HG02571 (cell line): ENCODE data around the gene PSTK.

Source experiments
- ATAC-seq: cut with Tn5 transposase; IDR thresholded peaks from one replicate; pipeline ENCODE4 v1.9.1; 2021; ENCODE audit warnings: mild to moderate bottlenecking, moderate library complexity; ENCODE audit not compliant: unreplicated experiment

PSTK gene

DNA sequence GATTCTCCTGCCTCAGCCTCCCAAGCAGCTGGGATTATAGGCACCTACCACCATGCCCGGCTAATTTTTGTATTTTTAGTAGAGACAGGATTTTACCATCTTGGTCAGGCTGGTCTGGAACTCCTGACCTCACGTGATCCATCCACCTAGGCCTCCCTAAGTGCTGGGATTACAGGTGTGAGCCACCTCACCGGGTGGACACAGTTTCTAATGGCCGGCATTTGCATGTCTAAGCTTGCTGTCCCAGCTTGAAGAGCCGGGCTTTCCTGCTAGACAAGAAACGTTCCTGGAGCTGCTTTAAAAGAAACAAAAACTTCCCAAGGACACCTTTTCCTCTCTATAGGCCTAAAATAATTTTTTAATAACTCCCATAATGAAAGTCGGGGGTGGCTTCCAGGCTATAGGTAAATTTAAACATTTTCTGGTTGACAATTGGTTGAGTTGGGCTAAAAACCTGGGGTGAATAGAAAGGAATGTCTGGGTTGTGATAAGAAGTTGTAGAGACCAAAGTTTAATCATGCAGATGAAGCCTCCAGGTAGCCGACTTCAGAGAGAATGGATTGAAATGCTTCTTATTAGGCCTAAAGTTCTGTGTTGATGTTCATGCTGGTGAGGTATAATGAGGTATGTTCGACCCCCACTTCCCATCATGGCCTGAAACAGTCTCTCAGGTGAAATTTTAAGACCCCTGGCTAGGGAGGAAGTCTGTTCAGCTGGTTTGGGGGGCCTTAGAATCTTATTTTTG, 37.4 kb downstream of the PSTK start:
- ATAC-seq = no peak

GRCh38 chr10:123018531-123018930, 38.3 kb downstream of the PSTK start:
- no peak for ATAC-seq

GRCh38 chr10:123019264-123019663, 39.1 kb downstream of the PSTK start:
- ATAC-seq = no peak

- no peak for ATAC-seq
Observed at GRCh38 chr10:123019941-123020703, 39.9 kb downstream of the PSTK start.

- no peak for ATAC-seq
Observed at GRCh38 chr10:123021517-123021916, 41.3 kb downstream of the PSTK start.

- no peak for ATAC-seq
Observed at GRCh38 chr10:123024540-123024939, 44.3 kb downstream of the PSTK start.

DNA sequence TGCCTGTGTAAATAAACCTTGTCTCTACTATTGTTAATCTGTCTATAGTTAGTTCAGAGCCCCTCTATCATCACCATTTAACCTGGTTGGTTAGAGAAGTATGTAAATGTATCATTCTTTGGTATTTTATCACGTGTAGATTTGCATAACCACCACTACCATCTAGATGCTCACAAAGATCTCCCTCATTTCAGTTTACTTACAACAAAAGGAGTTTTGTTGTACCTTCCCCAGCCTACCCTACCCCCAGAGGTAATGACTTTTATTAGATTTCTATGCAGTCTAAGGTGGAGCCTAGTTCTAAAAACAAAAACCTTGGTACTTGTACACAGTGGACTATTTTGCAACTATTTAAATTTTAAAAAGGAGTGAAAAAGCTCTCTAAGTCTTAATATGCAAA, 46.1 kb downstream of the PSTK start:
- ATAC-seq = no peak

DNA sequence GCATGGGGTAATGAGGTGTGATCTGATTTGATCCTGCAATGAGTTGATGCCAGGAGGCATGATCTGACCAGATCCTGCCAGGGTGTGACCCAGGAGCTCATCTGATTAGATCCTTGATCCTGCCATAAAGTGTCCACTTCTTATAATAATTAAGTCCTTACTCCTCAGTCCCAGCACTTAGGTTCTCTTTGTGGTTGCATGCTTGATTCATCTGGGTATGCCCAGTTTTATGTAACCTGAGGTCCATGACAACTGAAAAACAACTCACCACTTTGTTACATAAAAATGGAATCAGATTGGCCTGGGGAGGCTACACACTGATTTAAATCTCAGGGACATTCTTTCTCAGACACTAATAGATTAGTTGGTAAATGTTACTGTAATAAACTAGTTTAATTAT, 47.7 kb downstream of the PSTK start:
- no peak for ATAC-seq

- ATAC-seq = no peak
Observed at GRCh38 chr10:123031124-123031523, 50.9 kb downstream of the PSTK start.

GRCh38 chr10:123034332-123034731, 54.1 kb downstream of the PSTK start:
- ATAC-seq = no peak

GRCh38 chr10:123035467-123036086, 55.4 kb downstream of the PSTK start:
- ATAC-seq = no peak

DNA sequence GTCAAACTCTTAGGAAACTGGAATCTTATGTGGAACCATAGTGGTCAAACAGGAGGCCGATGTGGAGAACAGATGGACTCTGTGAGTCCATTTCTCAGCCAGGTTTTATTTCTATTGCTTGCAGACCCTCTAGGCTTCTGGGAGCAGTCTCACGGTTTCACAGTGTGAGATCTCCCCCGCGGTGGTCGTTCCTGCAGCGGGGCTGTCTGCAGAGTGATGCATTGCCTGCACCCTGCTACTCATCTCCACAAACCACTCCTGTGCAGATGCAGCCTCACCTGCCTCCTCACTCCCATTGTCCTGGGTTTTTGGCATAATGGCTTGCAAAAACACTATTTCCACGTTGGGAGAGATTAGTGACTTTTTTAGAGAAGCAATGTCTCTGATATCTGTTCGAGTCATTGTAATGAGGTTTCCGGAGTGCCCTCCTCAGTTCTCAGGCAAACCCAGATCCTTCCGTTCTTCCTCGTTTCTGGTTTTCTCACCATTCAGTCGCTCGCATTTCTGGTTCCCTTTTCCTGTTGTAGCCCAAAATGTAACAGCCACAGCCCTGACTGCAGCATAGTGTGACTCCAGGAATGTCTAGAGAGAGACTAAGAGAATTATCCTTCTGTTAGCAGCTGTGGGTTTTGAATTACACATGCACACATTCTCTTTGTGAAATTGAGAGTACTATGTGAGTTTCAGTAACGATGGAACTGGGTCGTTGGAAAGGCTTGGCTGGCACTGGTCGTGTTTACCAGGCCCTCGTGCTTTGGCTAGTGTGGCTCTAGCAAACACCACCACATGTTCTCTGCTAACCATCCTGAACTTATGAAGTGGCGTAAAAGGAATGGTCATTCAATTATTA, 58.8 kb downstream of the PSTK start:
- ATAC-seq = no peak

DNA sequence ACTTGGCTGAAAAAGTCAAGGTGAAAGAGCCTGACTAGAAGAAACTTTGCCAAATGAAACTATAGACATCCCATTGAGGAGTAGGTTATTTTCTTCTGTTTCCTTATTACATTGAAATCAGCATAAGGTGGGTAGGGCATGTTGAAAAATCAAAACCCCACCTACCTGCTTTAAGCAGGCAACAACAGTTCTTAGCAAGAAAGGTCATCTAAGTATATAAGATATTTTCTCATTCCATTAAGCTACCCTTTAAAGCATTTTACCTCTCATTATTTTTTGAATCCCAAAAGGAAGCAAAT, 59.4 kb downstream of the PSTK start:
- ATAC-seq = no peak
